K562 (cell line): ENCODE measurements around the gene OR10S1. TPM values are rescaled to one million over a fixed set of nuclear protein-coding genes. Genes with fewer than 3 reads are reported as not detected.

ENCODE experiments used
- ATAC-seq: fragments of 200-7000 bp; cut with Tn5 transposase; 3 replicates; pipeline ENCODE4 v1.9.1; 2020; ENCODE audit warnings: moderate library complexity
- BruUV-seq: library from RNA; stranded (reverse); fragments of 400-500 nt; replicated peaks from 2 replicates; lab custom pipeline; 2021; lab: Mats Ljungman, UMichigan
- CTCF ChIA-PET: fragments of 300-600 bp; formaldehyde crosslinking; extraction: SDS; loops from one replicate; lab custom pipeline; 2021; ENCODE audit warnings: low intra/inter-chr PET ratio; lab: Yijun Ruan, JAX
- POLR2A ChIA-PET: fragments of 300-600, 350-650 bp; sonication (Branson Sonifier 250); formaldehyde crosslinking; extraction: SDS; loops from one replicate; lab custom pipeline; 2021; ENCODE audit warnings: antibody characterized with exemption, inconsistent platforms; lab: Yijun Ruan, JAX
- DNase-seq, 4 experiments: peaks; one replicate each; pipeline versions ENCODE4 v3.0.0 to v3.0.0-alpha.2; 2011 to 2018; ENCODE audit warnings: low spot score in 3 of 4, mixed read lengths in 3 of 4; ENCODE audit errors: extremely low read depth in 1 of 4
- FAIRE-seq: peaks from 2 replicates; lab custom pipeline; 2011; peaks lifted over from hg19 to GRCh38; lab: Jason Lieb, UNC
- H2AFZ ChIP-seq: 2 replicates; pipeline ENCODE4 v1.6.0; 2011; ENCODE audit warnings: low read depth, low read length, control low read depth, inconsistent platforms
- H3K27ac ChIP-seq: fragments of 200-600 bp; 3 replicates; pipeline ENCODE4 v1.8.0; 2011; ENCODE audit warnings: low read depth, mild to moderate bottlenecking, control low read depth, inconsistent platforms, low read length, moderate library complexity, mixed read lengths; ENCODE audit errors: extremely low read depth
- H3K27me3 ChIP-seq, 2 experiments: fragments of 300-600 bp in 1 of 2; 2 replicates in 1 of 2; 3 replicates in 1 of 2; pipeline versions ENCODE4 v1.6.0 to v1.8.0; 2011; ENCODE audit warnings: inconsistent platforms in 2 of 2, low read length in 2 of 2, mild to moderate bottlenecking in 1 of 2, mixed read lengths in 1 of 2, moderate library complexity in 1 of 2; ENCODE audit not compliant: control insufficient read depth in 2 of 2, insufficient read depth in 2 of 2
- H3K36me3 ChIP-seq: fragments of 300-600 bp; 3 replicates; pipeline ENCODE4 v1.8.0; 2011; ENCODE audit warnings: mild to moderate bottlenecking, low read length, inconsistent platforms; ENCODE audit not compliant: control insufficient read depth, insufficient read depth
- H3K4me1 ChIP-seq, 2 experiments: fragments of 200-600 bp in 1 of 2; replicated peaks in 1 of 2; 2 replicates in 1 of 2; 3 replicates in 1 of 2; pipeline versions ENCODE4 v1.5.1 to v1.8.0; 2011; ENCODE audit warnings: inconsistent platforms in 2 of 2, low read length in 2 of 2, mild to moderate bottlenecking in 1 of 2, mixed read lengths in 1 of 2, moderate library complexity in 1 of 2; ENCODE audit not compliant: control insufficient read depth in 2 of 2, insufficient read depth in 2 of 2
- H3K4me2 ChIP-seq: 2 replicates; pipeline ENCODE4 v1.6.1; 2011; ENCODE audit warnings: low read length, control low read depth, inconsistent platforms, mixed read lengths; ENCODE audit not compliant: insufficient read depth
- H3K4me3 ChIP-seq: fragments of 200-600 bp; sonication (generic), shearing (Covaris generic); 2 replicates; pipeline ENCODE4 v1.5.1; 2016; ENCODE audit warnings: control low read depth, inconsistent platforms
- H3K79me2 ChIP-seq: fragments of 200-600 bp; 3 replicates; pipeline ENCODE4 v1.8.0; 2011; ENCODE audit warnings: low read length, inconsistent platforms; ENCODE audit not compliant: control insufficient read depth, insufficient read depth
- H3K9ac ChIP-seq, 2 experiments: 2 replicates each; pipeline versions ENCODE4 v1.6.0 to v1.6.1; 2011; ENCODE audit warnings: low read depth in 2 of 2, low read length in 2 of 2, control low read depth in 1 of 2, inconsistent platforms in 1 of 2, mild to moderate bottlenecking in 1 of 2, mixed read lengths in 1 of 2; ENCODE audit not compliant: insufficient read depth in 1 of 2
- H3K9me1 ChIP-seq: one replicate; pipeline ENCODE4 v1.6.0; 2011; ENCODE audit warnings: inconsistent platforms, mild to moderate bottlenecking, low read length, moderate library complexity; ENCODE audit not compliant: control insufficient read depth, insufficient read depth
- H3K9me3 ChIP-seq: replicated peaks from 2 replicates; pipeline ENCODE4 v1.5.1; 2011; ENCODE audit warnings: low read depth, low read length, inconsistent platforms; ENCODE audit not compliant: control insufficient read depth, insufficient read depth
- H4K20me1 ChIP-seq: replicated peaks from 2 replicates; pipeline ENCODE4 v1.6.1; 2011; ENCODE audit warnings: low read length, inconsistent platforms, mixed read lengths; ENCODE audit not compliant: control insufficient read depth, insufficient read depth
- CGGBP1 ChIP-seq: fragments of 250-450 bp; sonication (Bioruptor Pico); IDR thresholded peaks from 2 replicates; pipeline ENCODE4 v1.9.0; 2021; ENCODE audit warnings: mild to moderate bottlenecking
- DPF2 ChIP-seq: fragments of 450-650 bp; IDR thresholded peaks from 2 replicates; pipeline ENCODE4 v1.6.1; 2016
- E2F6 ChIP-seq, 2 experiments: IDR thresholded peaks; 2 replicates each; pipeline ENCODE4 v1.6.1; 2011; ENCODE audit warnings: borderline replicate concordance in 1 of 2, control low read depth in 1 of 2, low read depth in 1 of 2, low read length in 1 of 2, mild to moderate bottlenecking in 1 of 2, mixed read lengths in 1 of 2, moderate library complexity in 1 of 2; ENCODE audit not compliant: insufficient read depth in 1 of 2, insufficient read length in 1 of 2, poor library complexity in 1 of 2, severe bottlenecking in 1 of 2; ENCODE audit errors: extremely low read depth in 1 of 2
- FOXK2 ChIP-seq, 2 experiments: fragments of 450-650 bp; IDR thresholded peaks in 1 of 2; conservative IDR thresholded peaks in 1 of 2; 2 replicates each; pipeline ENCODE4 v1.6.1; 2016; ENCODE audit warnings: low read depth in 2 of 2, mild to moderate bottlenecking in 1 of 2
- RB1 ChIP-seq: fragments of 450-650 bp; IDR thresholded peaks from 2 replicates; pipeline ENCODE4 v1.6.1; 2017; ENCODE audit warnings: low read depth, mild to moderate bottlenecking
- TAF7 ChIP-seq: fragments of 450-650 bp; IDR thresholded peaks from 2 replicates; pipeline ENCODE4 v1.6.1; 2016; ENCODE audit warnings: missing genetic modification characterization, missing compliant biosample characterization
- THAP12 ChIP-seq: fragments of 250-450 bp; sonication (Bioruptor Pico); IDR thresholded peaks from 2 replicates; pipeline ENCODE4 v1.9.0; 2021; ENCODE audit warnings: mild to moderate bottlenecking, inconsistent platforms
- TRIM25 ChIP-seq: fragments of 450-650 bp; IDR thresholded peaks from 2 replicates; pipeline ENCODE4 v1.7.0; 2016; ENCODE audit warnings: borderline replicate concordance
- YBX1 ChIP-seq: fragments of 450-650 bp; IDR thresholded peaks from 2 replicates; pipeline ENCODE4 v1.7.1; 2016; ENCODE audit warnings: mild to moderate bottlenecking
- ZBTB7A ChIP-seq: IDR thresholded peaks from 2 replicates; pipeline ENCODE4 v1.6.1; 2011; ENCODE audit warnings: low read depth, mild to moderate bottlenecking, low read length, moderate library complexity, borderline replicate concordance; ENCODE audit not compliant: control insufficient read depth
- ZC3H11A ChIP-seq: IDR thresholded peaks from 2 replicates; pipeline ENCODE4 v1.6.1; 2012; ENCODE audit warnings: low read depth, low read length, improper control_type of control experiment
- ZNF212 ChIP-seq: fragments of 450-650 bp; formaldehyde crosslinking; IDR thresholded peaks from 2 replicates; pipeline ENCODE4 v1.4.0; 2020; ENCODE audit warnings: mild to moderate bottlenecking
- ZNF277 ChIP-seq: fragments of 250-450 bp; sonication (Bioruptor Pico); IDR thresholded peaks from 2 replicates; pipeline ENCODE4 v1.8.0; 2022; ENCODE audit warnings: inconsistent platforms, mild to moderate bottlenecking, moderate library complexity, borderline replicate concordance
- ZNF699 ChIP-seq: fragments of 250-450 bp; sonication (Bioruptor Pico); IDR thresholded peaks from 2 replicates; pipeline ENCODE4 v1.8.0; 2021; ENCODE audit warnings: mild to moderate bottlenecking, moderate library complexity; ENCODE audit not compliant: insufficient replicate concordance
- WGBS: fragments of 100-300 bp; shearing (Covaris generic); methylation state at CpG from one replicate; pipeline ENCODE4 v1.1.6; 2016; ENCODE audit warnings: low coverage, mixed read lengths; ENCODE audit not compliant: insufficient coverage; ENCODE audit errors: missing lambda C conversion rate; 5-methylcytosine and 5-hydroxymethylcytosine counted together
- in situ Hi-C: fragments of 300-500 bp; cut with MboI; formaldehyde crosslinking; loops from 4 replicates; pipeline ENCODE4 v1.15.0; 2018; ENCODE audit warnings: inconsistent platforms, mixed read lengths
- intact Hi-C: fragments of 100-400 bp; cut with micrococcal nuclease; formaldehyde crosslinking; loops from 2 replicates; pipeline ENCODE4 v1.14.2; 2022
- polyA plus RNA-seq, 8 experiments: library from polyadenylated mRNA; depleted of rRNA in 4 of 8; stranded (reverse) in 5 of 8; unstranded in 3 of 8; fragments of >200 nt; fragmentation: Nextera tagmentation in 2 of 8; fragmentation: Illumina TruSeq in 1 of 8; extraction: Ambion mirVana in 2 of 8; extraction: Trizol in 1 of 8; gene quantifications; 2 replicates each; pipeline versions ENCODE4 v1.2.1 to v1.2.3, GENCODE V29; 2011 to 2014; ENCODE audit warnings: inconsistent platforms in 1 of 8, missing spikeins in 1 of 8
- total RNA-seq, 7 experiments: library from RNA; depleted of rRNA in 6 of 7; stranded (reverse); fragments of >200 nt in 6 of 7; fragmentation: Illumina TruSeq in 2 of 7; extraction: Trizol in 2 of 7; gene quantifications; 2 replicates each; pipeline versions ENCODE4 v1.2.1 to v1.2.3, GENCODE V29; 2011 to 2021; ENCODE audit warnings: low replicate concordance in 1 of 7

Gene OR10S1
- total and polyA plus RNA-seq, 9 of the 15 experiments (the other 6 are each of a cell fraction or from before 2014, with no cell fraction given), result not detected

- Histone ChIP-seq H3K27me3 (no peaks in the 10 kb centered on the region), H4K20me1 (no peaks in the 10 kb centered on the region), H3K4me1 (no peaks in the 10 kb centered on the region), H3K4me3 (no peak within 1 kb of the TSS), H3K4me2 (no peak within 1 kb of the TSS), H3K79me2 (no peaks in the 10 kb centered on the region), H3K9me3 (no peaks in the 10 kb centered on the region), H3K9ac (no peak within 1 kb of the TSS), H2AFZ (no peak within 1 kb of the TSS), H3K9me1 (no peaks in the 10 kb centered on the region), H3K27ac (no peak within 1 kb of the TSS), H3K36me3 (no peaks in the 10 kb centered on the region)
- ATAC-seq, result no peak
- no peak for DNase-seq
- no TSS peak for BruUV-seq
- WGBS, result 0% methylated on average over 2 of the region's 2 CpGs
- ChIA-PET POLR2A (no interaction called here), CTCF (no interaction called here)
- intact Hi-C loops (no loop called here), in situ Hi-C loops (no loop called here)
- FAIRE-seq, result no peak
- TF ChIP-seq TAF7 (tag) (no peak), ZNF277 (CRISPR knock-in tag) (no peak), CGGBP1 (CRISPR knock-in tag) (no peak), RB1 (no peak), TRIM25 (no peak), ZBTB7A (no peak), ZNF212 (CRISPR knock-in tag) (no peak), YBX1 (no peak), ZC3H11A (no peak), THAP12 (no peak), ZNF699 (CRISPR knock-in tag) (no peak), DPF2 (no peak), FOXK2 (conservative IDR thresholded peaks at IDR 0.05 in 1 of 2, IDR thresholded peaks at IDR 0.05 in 1 of 2; ENCODE audit: low read depth in 2 of 2) (no peak), E2F6 (IDR thresholded peaks at IDR 0.05; ENCODE audit: borderline replicate concordance in 1 of 2, extremely low read depth in 1 of 2, insufficient read depth in 1 of 2, insufficient read length in 1 of 2, low read depth in 1 of 2, low read length in 1 of 2, poor library complexity in 1 of 2, severe bottlenecking in 1 of 2) (no peak)
Measured at GRCh38 chr11:124012697-124013096, 35.1 kb upstream of the OR10S1 start, which contains the start of gene OR10G4. OR10G4 (plus strand) TSS chr11:124012997; CDS start chr11:124015575, 2,578 bp downstream.
